Skeletal muscle tissue (tissue), 4 donors: ENCODE measurements around the gene COL28A1. TPM values are rescaled to one million over a fixed set of nuclear protein-coding genes. Genes with fewer than 3 reads are reported as not detected.

ENCODE experiments used
- H3K27ac ChIP-seq: one replicate; pipeline ENCODE4 v1.7.0; 2013; ENCODE audit warnings: mild to moderate bottlenecking, low read depth, low read length, inconsistent platforms
- H3K27me3 ChIP-seq, 3 donors: one replicate each; pipeline ENCODE4 v1.7.0; 2013; ENCODE audit warnings: low read length in 3 of 3; ENCODE audit not compliant: control insufficient read depth in 3 of 3, insufficient read depth in 3 of 3
- H3K36me3 ChIP-seq, 3 donors: one replicate each; pipeline ENCODE4 v1.7.0; 2013; ENCODE audit warnings: low read length in 3 of 3; ENCODE audit not compliant: control insufficient read depth in 3 of 3, insufficient read depth in 3 of 3
- H3K4me1 ChIP-seq, 3 donors: one replicate each; pipeline ENCODE4 v1.7.0; 2013; ENCODE audit warnings: low read length in 3 of 3, mild to moderate bottlenecking in 3 of 3; ENCODE audit not compliant: control insufficient read depth in 3 of 3, insufficient read depth in 3 of 3
- H3K4me3 ChIP-seq, 3 donors: one replicate each; pipeline ENCODE4 v1.7.0; 2013; ENCODE audit warnings: low read length in 3 of 3
- H3K9ac ChIP-seq, 3 donors: one replicate each; pipeline ENCODE4 v1.7.0; 2013; ENCODE audit warnings: low read length in 3 of 3, mild to moderate bottlenecking in 3 of 3, moderate library complexity in 2 of 3, low read depth in 1 of 3
- H3K9me3 ChIP-seq, 3 donors: one replicate each; pipeline ENCODE4 v1.7.0; 2013; ENCODE audit warnings: low read length in 3 of 3; ENCODE audit not compliant: control insufficient read depth in 3 of 3
- total RNA-seq: library from RNA; depleted of rRNA; stranded (reverse); fragments of >200 nt; gene quantifications from one replicate; pipeline ENCODE4 v1.2.3, GENCODE V29; 2014
- donor health status: Osteomylitis.

The COL28A1 gene
- total RNA-seq, 1 donor from 2014 or later: 2.1 TPM

GRCh38 chr7:7344583-7344982 is 191.1 kb downstream of the COL28A1 start:
- Histone ChIP-seq H3K4me1 (no peaks in the 10 kb centered on the region), H3K9ac (no peak overlapping the region), H3K36me3 (no peaks in the 10 kb centered on the region), H3K4me3 (no peak overlapping the region), H3K27me3 (no peaks in the 10 kb centered on the region), H3K27ac (no peak overlapping the region), H3K9me3 (no peaks in the 10 kb centered on the region)

GRCh38 chr7:7335909-7336308 is 199.8 kb downstream of the COL28A1 start:
- no peak overlapping the region for H3K9ac ChIP-seq
- H3K27me3 ChIP-seq: no peaks in the 10 kb centered on the region
- no peaks in the 10 kb centered on the region for H3K9me3 ChIP-seq
- no peaks in the 10 kb centered on the region for H3K4me1 ChIP-seq
- no peaks in the 10 kb centered on the region for H3K36me3 ChIP-seq
- no peak overlapping the region for H3K4me3 ChIP-seq
- H3K27ac ChIP-seq: no peak overlapping the region

DNA sequence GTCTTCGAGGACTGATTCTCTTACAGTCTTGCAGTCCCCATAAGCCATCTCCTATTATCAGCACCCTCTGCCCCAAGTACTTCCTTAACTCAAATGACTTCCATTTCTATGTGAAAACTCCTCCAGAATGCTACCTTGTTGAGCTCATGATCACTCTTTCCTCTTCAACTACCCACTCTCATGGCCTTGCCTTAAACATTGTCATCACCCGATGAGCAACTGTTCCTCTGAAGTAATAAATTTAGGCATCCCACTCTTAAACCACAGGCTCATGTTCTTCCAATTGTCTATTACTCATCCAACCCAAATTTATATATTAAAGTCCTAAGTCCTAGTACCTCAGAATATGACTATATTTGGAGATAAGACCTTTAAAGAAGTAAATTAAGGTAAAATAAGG is 200.5 kb downstream of the COL28A1 start:
- Histone ChIP-seq H3K9ac (no peak overlapping the region), H3K27ac (no peak overlapping the region), H3K9me3 (no peaks in the 10 kb centered on the region)

DNA sequence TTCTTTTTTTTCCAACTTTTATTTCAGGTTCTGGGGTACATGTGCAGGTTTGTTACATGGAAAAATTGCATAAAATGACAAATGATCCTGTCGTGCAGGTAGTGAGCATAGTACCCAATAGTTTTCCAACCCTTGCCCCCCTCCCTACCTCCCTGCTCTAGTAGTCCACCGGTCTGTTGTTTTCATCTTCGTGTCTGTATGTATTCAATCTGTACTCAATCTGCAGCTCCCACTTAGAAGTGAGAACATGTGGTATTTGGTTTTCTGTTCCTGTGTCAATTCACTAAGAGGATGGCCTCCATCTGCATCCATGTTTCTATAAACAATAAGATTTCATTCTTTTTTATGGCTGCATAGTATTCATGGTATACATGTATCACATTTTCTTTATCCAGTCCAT is 202.1 kb downstream of the COL28A1 start:
- H3K27me3 ChIP-seq: peaks cover 0 to 4% (median 0%) of the 10 kb centered on the region in 3 donors
- no peak overlapping the region for H3K4me3 ChIP-seq
- no peaks in the 10 kb centered on the region for H3K4me1 ChIP-seq
- no peaks in the 10 kb centered on the region for H3K9me3 ChIP-seq
- no peak overlapping the region for H3K27ac ChIP-seq
- no peaks in the 10 kb centered on the region for H3K36me3 ChIP-seq
- no peak overlapping the region for H3K9ac ChIP-seq

More for the DNA sequence above, 200.5 kb downstream of the COL28A1 start:
- H3K27me3 ChIP-seq: no peaks in the 10 kb centered on the region
- no peaks in the 10 kb centered on the region for H3K36me3 ChIP-seq
- H3K4me1 ChIP-seq: no peaks in the 10 kb centered on the region
- H3K4me3 ChIP-seq: no peak overlapping the region

DNA sequence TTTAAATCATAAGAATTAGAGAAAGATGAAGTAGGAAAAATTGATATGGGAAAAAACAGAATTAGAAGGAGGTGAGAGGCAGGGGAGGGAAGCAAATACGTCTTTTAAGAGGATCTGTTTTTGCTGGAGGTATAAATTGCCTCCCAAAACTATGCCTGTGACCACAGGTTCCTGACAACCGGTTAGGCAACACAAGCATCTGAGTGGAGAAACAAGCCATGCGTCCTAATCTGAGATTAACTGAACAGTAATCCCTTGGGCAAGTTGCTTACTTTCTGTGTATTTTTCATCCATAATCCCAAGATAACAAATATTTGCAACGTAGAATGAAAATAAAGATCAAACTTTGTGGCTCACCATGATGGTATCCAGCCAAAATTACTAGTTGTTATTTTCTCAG is 204.2 kb downstream of the COL28A1 start:
- no peak overlapping the region for H3K9ac ChIP-seq
- no peak overlapping the region for H3K4me3 ChIP-seq
- H3K36me3 ChIP-seq: no peaks in the 10 kb centered on the region
- no peak overlapping the region for H3K27ac ChIP-seq
- H3K4me1 ChIP-seq: no peaks in the 10 kb centered on the region
- peaks cover 0 to 4% (median 0%) of the 10 kb centered on the region in 3 donors for H3K27me3 ChIP-seq
- no peaks in the 10 kb centered on the region for H3K9me3 ChIP-seq

DNA sequence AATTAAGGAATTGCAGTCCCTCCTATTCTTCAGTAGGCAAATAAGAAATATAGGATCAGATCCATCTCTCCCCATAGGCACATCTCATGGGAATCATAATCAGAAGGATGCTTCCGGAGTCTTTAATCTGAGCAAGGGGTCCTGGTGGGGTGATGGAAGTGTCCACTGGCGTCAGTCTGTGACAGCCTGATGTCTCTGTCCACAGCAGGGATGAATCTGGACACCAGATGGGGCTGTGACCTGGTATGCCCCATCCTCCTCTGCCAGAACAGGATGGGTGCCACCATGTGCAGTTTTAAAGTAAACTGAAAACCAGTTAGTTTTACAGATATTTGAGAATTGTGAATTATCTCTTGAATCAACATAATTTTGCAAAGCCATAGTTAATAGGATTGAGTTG is 204.7 kb downstream of the COL28A1 start:
- H3K27me3 ChIP-seq: peaks cover 0 to 4% (median 0%) of the 10 kb centered on the region in 3 donors
- no peaks in the 10 kb centered on the region for H3K4me1 ChIP-seq
- H3K27ac ChIP-seq: no peak overlapping the region
- H3K36me3 ChIP-seq: no peaks in the 10 kb centered on the region
- H3K9me3 ChIP-seq: no peaks in the 10 kb centered on the region
- no peak overlapping the region for H3K4me3 ChIP-seq
- H3K9ac ChIP-seq: no peak overlapping the region

GRCh38 chr7:7329326-7329725 is 206.3 kb downstream of the COL28A1 start:
- Histone ChIP-seq H3K9me3 (no peaks in the 10 kb centered on the region), H3K36me3 (no peaks in the 10 kb centered on the region), H3K4me1 (no peaks in the 10 kb centered on the region), H3K4me3 (no peak overlapping the region), H3K27ac (no peak overlapping the region), H3K27me3 (peaks cover 0 to 4% (median 0%) of the 10 kb centered on the region in 3 donors), H3K9ac (no peak overlapping the region)

GRCh38 chr7:7327423-7327822 is 208.2 kb downstream of the COL28A1 start:
- Histone ChIP-seq H3K4me3 (no peak overlapping the region), H3K9me3 (no peaks in the 10 kb centered on the region), H3K27ac (no peak overlapping the region), H3K36me3 (no peaks in the 10 kb centered on the region), H3K27me3 (peaks cover 0 to 4% (median 0%) of the 10 kb centered on the region in 3 donors), H3K9ac (no peak overlapping the region), H3K4me1 (no peaks in the 10 kb centered on the region)

DNA sequence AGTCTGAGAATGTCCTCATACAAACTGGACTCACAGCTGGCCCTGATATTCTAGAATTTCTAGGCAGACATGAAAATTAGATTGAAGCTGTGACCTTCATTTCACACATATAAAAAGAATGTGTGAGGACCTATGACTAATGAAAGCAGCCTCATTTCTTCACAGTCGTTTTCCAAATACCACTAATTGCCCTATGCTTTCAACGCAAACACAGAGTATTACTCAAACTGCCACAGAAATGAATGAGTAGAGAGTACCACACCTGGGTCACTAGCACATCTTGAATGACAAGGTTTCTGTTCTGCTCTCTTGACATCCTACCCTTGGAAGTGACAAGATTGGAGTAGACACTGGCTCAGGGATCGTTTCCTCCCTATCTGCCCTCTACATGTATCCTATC is 211.0 kb downstream of the COL28A1 start:
- peaks cover 3 to 7% (median 4%) of the 10 kb centered on the region in 3 donors for H3K4me1 ChIP-seq
- H3K9ac ChIP-seq: no peak overlapping the region
- no peak overlapping the region for H3K27ac ChIP-seq
- no peaks in the 10 kb centered on the region for H3K36me3 ChIP-seq
- no peaks in the 10 kb centered on the region for H3K27me3 ChIP-seq
- no peaks in the 10 kb centered on the region for H3K9me3 ChIP-seq
- H3K4me3 ChIP-seq: no peak overlapping the region

DNA sequence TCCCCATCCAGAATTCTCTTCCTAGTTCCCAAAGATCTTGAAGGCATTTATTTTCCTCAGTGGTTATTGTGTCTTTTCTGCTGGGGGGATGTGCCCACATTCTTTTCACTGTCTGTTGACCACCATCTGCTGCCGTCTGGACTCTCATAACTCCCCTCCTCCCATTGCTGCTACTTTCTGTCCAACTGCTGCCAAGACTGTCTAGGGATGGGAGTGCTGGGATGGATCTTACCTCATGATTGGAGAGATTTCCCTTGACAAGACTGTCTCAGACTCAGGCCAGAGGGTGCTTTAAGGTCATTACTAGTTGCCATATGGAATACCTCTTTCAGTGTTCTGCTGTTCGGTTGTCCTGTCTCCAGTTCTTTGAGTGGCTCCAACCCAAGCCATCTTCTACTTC is 211.8 kb downstream of the COL28A1 start:
- Histone ChIP-seq H3K27ac (no peak overlapping the region), H3K9ac (no peak overlapping the region), H3K4me1 (peaks cover 3 to 7% (median 4%) of the 10 kb centered on the region in 3 donors), H3K27me3 (no peaks in the 10 kb centered on the region), H3K9me3 (no peaks in the 10 kb centered on the region), H3K36me3 (no peaks in the 10 kb centered on the region), H3K4me3 (no peak overlapping the region)

DNA sequence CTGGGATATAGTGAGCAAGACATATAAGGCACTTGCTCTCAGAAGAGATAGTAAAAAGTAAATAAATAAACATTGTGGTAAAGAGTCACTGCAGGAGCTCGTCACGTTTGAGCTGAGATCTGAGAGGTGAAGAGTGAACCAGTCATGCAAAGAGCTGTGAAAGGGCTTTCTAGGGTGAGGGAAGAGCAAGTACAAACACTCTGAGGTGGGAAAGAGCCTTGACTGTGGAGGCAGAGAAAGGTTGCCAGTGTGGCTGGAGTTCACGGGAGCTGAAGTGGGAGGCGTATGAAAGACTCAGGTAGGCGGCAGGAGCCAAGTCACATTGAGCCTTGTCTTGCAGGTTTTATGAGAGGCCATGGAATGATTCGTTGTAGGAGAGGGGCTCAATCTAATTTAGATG is 212.3 kb downstream of the COL28A1 start:
- Histone ChIP-seq H3K27ac (no peak overlapping the region), H3K9ac (no peak overlapping the region), H3K36me3 (no peaks in the 10 kb centered on the region), H3K4me1 (peaks cover 3 to 7% (median 4%) of the 10 kb centered on the region in 3 donors), H3K4me3 (no peak overlapping the region), H3K27me3 (no peaks in the 10 kb centered on the region), H3K9me3 (no peaks in the 10 kb centered on the region)
